Medulla oblongata (tissue), 1 donor: Measurements from ENCODE around the gene UTP11.

Experiments
- DNase-seq: peaks from one replicate; pipeline ENCODE4 v3.0.0-alpha.2; 2015; ENCODE audit errors: extremely low spot score

The UTP11 gene

GRCh38 chr1:38046333-38046883 lies 33.9 kb downstream of the UTP11 start, which contains the start of gene POU3F1:
Gene POU3F1 (minus strand): TSS chr1:38046793. CDS start chr1:38046743, 50 bp downstream.
- DNase-seq = no peak

- DNase-seq = peak; percentile 89
Observed at GRCh38 chr1:38046884-38047602, 34.5 kb downstream of the UTP11 start.

GRCh38 chr1:38047603-38048141 lies 35.1 kb downstream of the UTP11 start:
- DNase-seq = no peak

DNA sequence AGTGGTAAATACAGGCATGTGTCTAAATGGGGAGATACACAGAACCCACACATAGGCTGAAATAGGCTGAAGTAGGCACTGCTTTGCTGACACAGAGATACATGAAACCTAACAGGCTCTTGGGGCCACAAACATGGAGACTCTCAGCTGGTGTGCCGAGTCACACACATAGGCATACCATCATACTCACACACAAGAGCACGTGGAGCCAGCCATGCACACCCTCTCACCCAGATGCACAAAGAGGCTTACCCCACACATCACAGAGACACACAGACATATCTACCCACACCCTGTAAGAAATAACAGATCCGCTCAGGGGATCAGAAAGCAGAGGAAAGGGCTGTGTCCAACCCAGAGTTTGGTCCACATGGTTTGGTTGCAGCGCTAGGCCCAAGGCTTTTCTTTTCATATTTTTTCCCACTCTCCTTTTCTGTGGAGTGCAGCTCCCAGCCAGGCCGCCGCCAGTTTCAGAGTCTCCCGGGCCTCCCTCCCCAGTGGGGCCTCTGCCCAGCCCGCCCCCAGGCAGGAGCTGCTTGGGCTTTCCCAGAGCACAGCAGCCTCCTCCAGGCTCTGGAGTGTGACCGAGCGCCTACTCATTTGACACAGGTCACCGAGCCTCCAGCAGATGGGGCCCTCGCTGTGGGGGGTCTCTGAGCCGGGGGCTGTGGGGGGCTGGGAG lies 38.0 kb downstream of the UTP11 start:
- DNase-seq = no peak

GRCh38 chr1:38051079-38051543 lies 38.6 kb downstream of the UTP11 start:
- no peak for DNase-seq

GRCh38 chr1:38052750-38053415 lies 40.3 kb downstream of the UTP11 start:
- no peak for DNase-seq

DNA sequence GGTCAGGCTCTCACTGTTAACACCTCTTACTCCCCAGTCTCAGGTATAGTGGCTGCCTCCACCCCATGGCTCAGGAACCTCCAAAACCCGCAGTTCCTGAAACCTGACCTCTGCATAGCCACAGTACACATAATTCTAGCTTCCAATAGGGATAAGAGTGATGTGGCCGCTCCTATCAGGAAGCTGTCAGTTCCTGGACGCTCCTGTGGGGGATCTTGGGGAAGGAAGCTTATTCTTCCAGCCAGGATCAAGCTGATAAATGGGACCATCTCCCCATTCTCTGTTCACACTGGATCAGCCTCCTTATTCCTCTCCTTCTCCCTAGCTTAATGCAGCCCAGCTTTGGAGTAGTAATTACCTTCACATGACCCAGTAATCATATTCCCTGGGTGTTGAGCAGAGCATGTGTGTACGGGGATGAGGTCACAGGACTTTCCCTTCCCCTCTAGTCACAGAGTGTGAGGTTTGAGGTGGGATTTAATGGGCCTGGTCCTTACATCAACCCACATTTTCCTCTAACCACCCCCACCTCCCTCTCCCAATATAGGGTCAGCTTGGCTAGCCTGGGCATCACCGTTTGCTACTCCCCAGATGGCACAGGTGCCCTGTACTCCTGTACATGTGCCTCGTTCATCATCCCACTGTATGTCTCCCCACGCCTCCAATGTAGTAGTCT lies 41.0 kb downstream of the UTP11 start:
- no peak for DNase-seq

DNA sequence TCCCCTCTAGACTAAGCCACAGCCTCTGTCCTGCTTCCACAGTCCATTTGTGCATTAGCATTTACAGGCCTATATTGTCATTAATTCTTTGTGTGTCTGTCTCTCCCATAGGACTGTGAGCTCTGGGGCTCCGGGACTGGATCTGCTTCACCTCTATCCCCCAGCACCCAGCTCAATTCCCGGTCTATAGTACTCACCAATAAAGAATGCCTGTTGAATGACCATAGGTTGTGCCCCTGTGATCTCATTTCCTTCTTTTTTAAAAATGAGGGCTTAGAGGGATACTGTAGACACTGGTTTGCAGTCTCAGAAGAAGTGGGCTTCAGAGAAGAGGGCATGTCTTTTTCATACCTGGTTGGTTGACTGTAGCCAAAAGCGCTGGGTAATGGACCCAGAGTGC lies 42.9 kb downstream of the UTP11 start:
- no peak for DNase-seq

DNA sequence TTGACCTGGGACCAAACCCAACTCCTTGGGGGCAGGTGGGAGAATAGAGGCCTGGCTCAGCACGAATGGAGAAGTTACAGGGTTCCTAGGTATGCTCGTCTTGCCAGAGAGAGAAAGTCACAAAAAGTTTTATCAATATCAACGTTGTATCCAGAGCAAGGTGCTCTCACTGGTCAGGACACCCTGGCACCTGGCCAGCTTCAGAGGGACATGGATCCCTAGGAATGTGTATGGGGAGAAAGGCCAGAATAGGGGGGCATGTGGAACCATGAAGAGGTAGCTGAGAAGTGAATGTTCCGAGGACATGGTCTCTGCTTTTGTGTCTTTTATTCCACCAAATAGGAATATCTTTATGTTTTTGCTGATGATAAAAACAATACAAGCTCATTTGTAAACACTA lies 43.4 kb downstream of the UTP11 start:
- DNase-seq = no peak

GRCh38 chr1:38059635-38060250 lies 47.2 kb downstream of the UTP11 start:
- no peak for DNase-seq

- no peak for DNase-seq
Observed at GRCh38 chr1:38060498-38060897, 48.0 kb downstream of the UTP11 start.

DNA sequence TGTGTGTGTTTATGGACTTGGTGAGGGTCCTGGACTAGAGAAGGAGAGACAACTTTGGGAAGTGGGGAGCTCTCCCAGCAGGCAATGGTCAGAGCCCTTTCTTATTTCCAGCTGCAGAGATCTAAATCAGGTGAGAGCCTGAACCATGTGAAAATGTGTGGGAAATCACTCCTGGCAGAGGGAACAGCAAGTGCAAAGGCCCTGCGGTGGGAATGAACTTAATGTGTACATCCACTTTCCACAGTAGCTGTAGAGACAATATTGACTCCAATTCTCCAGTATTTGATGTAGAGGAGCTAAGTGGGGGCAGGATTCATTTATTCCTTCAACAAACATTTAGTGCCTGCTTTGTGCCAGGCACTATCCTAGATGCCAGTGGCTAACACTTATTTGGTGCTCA lies 48.8 kb downstream of the UTP11 start:
- DNase-seq = no peak

GRCh38 chr1:38061883-38062328 lies 49.4 kb downstream of the UTP11 start:
- DNase-seq = no peak

GRCh38 chr1:38062361-38063288 lies 50.1 kb downstream of the UTP11 start:
- DNase-seq = no peak

GRCh38 chr1:38063616-38064015 lies 51.1 kb downstream of the UTP11 start:
- no peak for DNase-seq

DNA sequence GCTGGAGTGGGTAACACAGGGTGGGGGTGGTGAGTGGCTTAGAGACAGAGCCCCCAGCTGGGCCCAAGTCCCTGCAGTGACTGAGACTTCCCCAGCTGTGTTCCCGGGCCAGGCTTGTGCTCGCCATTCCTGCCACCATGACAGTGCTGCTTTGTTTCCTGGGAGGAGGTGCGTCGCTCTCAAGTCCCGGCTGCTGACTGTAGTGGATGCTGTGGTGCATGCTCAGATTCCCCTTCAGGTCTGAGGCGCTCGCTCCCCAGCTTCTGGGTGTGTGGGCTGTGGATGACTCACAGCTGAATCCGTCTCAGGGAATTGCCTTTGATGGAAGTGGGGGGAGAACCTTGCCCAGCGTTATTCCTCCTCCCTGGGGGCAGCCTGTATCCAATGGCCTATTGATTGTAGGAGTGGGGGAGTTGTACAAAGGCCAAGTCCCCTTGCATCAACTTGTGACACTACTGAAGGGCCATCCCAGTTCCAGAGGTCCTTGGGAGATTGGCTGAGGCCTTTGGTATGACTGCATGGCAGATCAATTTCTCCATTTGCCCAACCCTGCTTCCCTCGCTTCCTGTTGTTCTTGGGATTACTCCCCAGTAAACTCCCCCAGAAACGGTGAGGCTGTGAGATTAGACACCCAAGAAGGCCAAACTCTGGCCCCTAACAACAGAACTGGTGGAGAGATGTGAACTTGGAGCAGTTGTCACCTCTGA lies 51.8 kb downstream of the UTP11 start:
- no peak for DNase-seq

DNA sequence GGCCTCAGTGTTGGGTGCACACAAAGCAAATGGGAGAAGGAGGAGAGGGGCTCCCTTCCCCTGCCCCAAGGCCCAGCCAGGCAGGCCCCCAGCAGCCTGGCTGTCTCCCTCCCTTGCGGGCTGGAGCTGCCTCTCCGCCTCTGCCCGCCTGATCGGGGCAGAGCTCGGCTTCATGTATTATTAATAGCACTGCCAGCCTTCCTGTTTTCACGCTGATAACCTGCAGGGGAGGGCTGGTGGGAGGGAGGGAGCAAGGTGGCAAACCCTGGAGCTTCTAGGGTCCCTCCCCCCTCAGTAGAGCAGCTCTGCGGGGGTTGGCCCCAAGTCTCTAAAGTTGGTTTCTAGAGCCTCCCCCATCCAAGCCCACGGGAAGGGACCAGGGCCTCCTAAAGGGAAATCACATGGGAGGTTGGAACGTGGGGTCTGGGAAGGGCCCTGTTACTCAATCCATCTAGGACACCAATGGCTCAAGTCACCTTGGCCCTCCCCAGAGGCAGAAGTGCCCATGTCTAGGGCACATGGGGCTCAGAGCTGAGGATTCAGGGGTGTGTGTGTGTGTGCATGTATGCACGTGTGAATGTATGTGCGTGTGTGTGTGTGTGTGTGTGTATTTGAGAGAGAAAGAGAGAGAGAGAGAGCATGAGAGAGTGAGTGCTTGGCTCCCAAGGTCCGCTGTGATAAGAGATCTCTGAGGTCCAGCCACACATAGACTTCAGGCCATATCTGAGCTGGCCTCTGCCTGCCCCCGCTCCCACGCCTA lies 55.9 kb downstream of the UTP11 start:
- DNase-seq = no peak

DNA sequence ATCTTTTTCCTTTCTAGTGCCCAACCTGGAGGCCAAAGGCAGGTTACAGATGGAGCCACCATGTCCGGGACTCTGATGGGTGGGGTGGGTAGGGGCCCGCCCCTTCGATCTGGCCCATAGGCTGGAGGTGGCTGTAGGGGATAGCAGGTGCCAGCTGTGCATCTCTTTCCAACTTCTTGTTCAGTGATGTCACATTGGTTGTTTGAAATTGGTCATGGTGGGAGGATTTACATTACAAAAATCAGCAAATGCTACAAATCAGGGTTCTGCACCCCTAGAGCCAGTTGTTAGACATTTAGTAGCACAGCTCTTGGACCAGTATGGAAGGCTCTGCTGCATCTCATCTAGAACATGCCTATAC lies 56.4 kb downstream of the UTP11 start:
- DNase-seq = no peak
